GM19397 (cell line): Measurements from ENCODE around the gene GGA1.
"Not testable (repeated sequence)": the region's sequence is repeated elsewhere in the genome, so short reads cannot be mapped to it uniquely, and the experiment has no call there.

Experiments used
- ATAC-seq: cut with Tn5 transposase; IDR thresholded peaks from one replicate; pipeline ENCODE4 v1.9.1; 2021; ENCODE audit warnings: mild to moderate bottlenecking, moderate library complexity; ENCODE audit not compliant: unreplicated experiment

GGA1 gene

DNA sequence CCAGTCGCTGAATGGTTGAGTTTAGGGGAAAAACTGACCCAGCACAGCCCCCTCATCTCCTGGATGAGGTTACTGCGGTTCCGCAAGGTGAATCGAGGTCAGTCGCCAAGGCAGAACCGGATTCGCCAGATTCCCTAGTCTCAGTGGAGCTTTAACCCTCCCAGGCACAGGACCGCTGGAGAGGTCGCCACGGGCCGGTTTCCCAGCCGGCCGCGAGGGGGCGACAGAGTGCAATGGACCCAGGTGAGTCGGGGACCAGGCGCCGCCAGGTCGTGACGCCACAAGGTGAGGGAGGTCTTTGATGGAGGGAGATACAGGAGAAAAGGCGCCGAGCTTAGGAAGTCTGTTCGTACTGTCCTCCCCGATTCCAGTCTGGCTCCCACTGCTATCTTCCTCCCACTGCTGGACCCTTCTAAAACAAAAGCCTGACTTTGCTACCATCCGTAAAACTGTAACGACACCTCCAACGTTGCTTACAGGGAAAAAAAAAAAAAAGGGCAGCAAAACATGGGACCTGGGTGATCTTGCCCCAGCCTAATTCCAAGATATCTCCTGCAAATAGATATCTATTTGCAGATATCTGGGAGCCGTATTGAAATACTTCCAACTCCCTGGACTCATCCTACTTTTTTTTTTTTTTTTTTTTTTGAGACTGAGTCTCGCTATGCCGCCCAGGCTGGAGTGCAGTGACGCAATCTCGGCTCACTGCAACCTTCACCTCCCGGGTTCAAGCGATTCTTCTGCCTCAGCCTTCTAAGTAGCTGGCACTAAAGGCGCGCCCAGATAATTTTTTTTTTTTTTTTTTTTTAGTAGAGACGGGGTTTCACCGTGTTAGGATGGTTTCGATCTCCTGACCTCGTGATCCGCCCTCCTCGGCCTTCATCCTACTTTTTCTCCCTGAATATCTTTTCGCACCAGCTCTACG is 1.4 kb upstream of the GGA1 start:
- ATAC-seq, result peak; percentile 24

DNA sequence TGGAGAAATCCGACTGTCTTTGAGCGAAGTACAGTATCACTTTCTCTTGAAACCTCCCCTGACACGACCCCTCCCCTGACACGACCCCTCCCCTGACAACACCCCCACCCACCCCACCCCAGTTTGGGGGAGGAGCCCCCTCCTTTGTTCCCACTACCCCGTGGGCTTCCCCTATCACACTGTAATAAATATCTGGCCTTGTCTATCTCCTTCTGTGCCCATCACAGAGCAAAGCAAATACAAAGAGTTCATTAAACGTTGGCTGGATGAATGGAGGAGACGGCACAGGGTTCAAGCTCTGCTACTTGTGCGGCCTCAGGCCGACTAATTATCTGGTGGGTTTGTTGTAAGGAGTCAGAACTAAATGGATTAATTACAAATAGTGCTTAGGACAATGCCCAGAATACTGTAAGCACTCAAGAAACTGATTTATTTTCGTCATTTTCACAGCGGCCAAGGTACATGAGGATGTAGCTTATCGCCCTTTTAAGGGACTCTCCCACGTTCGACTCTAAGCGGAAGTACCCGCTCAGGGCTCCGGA is 628 bp upstream of the GGA1 start:
- no peak for ATAC-seq

- ATAC-seq, result peak; percentile 1
Measured at GRCh38 chr22:37609240-37610152, 862 bp downstream of the GGA1 start.

- ATAC-seq, result not testable (repeated sequence)
Measured at GRCh38 chr22:37610153-37610475, 1.5 kb downstream of the GGA1 start.

- ATAC-seq, result no peak
Measured at GRCh38 chr22:37610480-37611129, 2.0 kb downstream of the GGA1 start.

DNA sequence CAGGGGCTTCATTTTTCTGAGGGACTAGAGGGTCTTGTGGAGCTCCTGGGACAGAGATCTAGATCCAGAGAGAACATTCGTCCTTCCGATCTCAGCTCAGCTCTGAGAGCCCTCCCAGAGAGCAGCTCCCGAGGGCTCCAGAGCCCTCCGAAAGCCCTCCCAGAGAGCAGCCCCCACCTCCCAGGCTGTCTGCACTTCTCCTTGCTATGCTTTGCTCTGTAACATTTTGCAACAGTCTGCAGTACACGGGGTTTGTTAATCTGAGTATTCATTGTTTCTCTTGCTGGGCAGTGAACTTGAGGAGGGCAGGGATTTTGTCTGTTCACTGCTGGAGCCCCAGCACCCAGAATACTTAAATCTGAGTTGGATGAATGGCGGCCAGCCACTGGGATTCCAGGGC is 2.6 kb downstream of the GGA1 start:
- no peak for ATAC-seq

DNA sequence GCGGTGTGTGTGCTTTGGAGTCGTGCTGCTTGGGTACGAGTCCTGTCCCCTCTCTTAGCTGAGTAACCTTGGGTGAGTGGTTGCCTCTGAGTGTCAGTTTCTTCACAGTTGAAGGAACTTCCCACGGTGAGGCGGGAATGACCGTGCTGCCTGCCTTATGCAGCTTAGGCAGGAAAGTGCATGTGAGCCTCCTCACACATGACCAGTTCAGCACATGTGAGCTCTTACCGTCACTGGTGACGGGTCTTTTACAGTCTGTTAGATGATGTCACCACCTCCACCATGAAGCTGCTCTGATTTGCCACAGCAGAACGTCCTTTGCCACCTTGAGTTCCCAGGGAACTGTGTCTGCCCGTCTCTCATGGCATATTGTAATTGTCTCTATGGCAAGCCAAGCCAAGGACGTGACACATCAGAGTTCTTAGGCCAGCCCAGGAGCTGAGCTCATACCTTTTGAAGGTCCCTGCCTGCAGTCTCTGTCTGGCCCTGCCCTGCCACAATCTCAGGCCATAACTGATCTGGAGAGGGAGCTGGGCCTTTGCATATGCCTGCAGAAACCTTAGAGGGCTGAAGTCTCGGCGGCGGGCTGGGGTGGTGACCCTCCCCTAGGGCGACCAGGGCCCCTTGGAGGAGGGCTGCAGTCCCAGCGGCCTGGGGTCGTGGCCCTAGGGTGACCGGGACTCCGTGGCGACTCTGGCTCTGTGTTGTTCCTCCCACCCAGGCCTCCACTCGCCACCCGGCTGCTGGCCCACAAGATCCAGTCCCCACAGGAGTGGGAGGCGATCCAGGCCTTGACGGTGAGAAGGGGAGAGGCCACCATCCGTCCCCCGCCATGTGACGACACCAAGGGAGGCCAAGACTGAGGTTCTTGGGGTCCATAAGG is 7.8 kb downstream of the GGA1 start:
- ATAC-seq, result no peak

DNA sequence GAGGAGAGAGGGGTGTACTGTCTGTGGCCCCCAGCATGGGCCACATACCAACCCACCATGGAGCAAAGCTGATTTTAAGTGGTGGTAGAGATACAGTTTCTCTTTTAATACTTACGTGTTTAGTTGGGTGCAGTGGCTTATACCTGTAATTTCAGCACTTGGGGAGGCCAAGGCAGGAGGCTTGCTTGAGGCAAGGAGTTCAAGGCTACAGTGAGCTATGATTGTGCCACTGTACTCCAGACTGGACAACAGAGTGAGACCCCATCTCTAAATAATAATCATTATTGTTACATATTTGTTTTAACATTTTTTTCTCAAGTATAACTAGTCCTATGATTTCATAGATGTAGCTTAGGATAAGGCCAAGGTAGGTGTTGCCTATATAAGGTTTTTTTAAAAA is 8.8 kb downstream of the GGA1 start:
- ATAC-seq, result no peak

GRCh38 chr22:37618072-37618656 is 9.5 kb downstream of the GGA1 start:
- no peak for ATAC-seq

- no peak for ATAC-seq
Measured at GRCh38 chr22:37618674-37619073, 10.0 kb downstream of the GGA1 start.

DNA sequence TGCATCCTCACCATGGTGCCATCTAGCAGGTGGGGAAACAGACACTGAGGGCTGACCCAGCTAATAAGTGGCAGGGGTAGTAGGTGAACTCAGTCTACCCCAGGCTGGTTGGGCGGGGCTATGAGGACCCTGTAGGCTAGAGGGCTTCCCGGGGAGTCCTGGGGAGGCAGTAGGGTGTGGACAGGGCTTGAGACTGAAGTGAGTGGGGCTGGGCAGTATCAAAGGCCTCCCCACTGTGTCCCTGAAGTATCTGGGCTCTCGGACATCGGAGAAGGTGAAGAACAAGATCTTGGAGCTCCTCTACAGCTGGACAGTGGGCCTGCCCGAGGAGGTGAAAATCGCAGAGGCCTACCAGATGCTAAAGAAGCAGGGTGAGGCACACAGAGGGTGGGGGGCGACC is 11.4 kb downstream of the GGA1 start:
- no peak for ATAC-seq

GRCh38 chr22:37621352-37621860 is 12.8 kb downstream of the GGA1 start:
- ATAC-seq, result no peak

- peak; percentile 45 for ATAC-seq
Measured at GRCh38 chr22:37623075-37624016, 14.7 kb downstream of the GGA1 start.

GRCh38 chr22:37624017-37624365 is 15.4 kb downstream of the GGA1 start:
- no peak for ATAC-seq

DNA sequence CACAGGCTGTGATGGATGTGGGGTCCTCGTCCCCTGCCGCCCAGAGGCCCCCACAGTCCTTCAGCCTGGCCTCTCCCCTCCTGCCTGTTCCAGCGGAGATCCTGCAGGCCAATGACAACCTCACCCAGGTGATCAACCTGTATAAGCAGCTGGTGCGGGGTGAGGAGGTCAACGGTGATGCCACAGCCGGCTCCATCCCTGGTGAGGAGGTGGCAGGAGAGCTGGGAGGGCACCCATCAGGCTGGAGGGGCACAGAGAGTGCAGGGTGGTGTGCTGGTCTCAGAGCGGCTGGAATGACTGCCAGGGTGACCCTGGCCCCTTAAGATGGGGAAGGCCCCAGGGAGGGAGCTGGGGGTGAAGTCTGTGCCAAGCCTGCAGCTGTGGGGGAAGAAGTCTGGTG is 16.2 kb downstream of the GGA1 start:
- no peak for ATAC-seq

DNA sequence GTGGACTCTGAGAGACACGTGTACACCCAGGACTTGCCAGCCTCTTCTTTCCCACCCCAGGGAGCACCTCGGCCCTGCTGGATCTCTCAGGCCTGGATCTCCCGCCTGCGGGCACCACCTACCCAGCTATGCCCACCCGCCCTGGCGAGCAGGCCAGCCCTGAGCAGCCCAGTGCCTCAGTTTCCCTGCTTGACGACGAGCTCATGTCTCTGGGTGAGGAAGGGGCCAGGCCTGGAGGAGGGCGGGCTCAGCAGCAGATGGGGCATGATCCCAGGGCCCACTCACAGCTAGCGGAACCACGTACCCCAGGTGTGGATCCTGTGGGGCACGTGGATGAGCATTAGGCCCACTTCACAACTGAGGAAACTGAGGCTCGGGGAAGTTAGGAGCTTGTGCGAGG is 17.1 kb downstream of the GGA1 start:
- no peak for ATAC-seq

DNA sequence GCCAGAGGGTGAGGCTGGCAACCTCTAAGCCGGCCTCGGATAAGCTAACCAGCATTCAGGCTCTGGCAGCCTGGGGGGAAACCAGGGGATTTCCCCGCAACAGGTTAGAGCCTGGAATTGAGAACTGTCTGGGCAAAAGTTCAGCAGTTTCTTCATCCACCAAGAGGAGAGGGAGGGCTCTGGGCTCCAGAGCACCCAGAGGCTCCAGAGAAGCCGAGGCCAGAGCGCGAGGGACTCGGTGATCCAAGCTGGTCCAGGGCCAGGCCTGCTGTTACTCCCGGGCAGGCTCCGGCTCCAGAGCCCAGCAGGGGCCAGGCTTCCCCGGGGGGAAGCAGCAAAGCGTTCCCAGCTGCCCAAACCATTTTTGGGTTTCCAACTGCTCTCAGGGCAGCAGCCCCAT is 17.5 kb downstream of the GGA1 start:
- no peak for ATAC-seq

- no peak for ATAC-seq
Measured at GRCh38 chr22:37626556-37627075, 18.0 kb downstream of the GGA1 start.
